A549 treated with RU486 at 1 μM for 4 hours (cell line): ENCODE measurements around the gene EDEM2. TPM values are rescaled to one million over a fixed set of nuclear protein-coding genes. Genes with fewer than 3 reads are reported as not detected.

Experiments used
- total RNA-seq: library from RNA; stranded (reverse); fragments of 200-300 nt; extraction: Qiagen RNA extraction; gene quantifications from 5 replicates; pipeline ENCODE4 v1.2.3, GENCODE V29; 2022; ENCODE audit warnings: low read depth

EDEM2 gene, protein sequence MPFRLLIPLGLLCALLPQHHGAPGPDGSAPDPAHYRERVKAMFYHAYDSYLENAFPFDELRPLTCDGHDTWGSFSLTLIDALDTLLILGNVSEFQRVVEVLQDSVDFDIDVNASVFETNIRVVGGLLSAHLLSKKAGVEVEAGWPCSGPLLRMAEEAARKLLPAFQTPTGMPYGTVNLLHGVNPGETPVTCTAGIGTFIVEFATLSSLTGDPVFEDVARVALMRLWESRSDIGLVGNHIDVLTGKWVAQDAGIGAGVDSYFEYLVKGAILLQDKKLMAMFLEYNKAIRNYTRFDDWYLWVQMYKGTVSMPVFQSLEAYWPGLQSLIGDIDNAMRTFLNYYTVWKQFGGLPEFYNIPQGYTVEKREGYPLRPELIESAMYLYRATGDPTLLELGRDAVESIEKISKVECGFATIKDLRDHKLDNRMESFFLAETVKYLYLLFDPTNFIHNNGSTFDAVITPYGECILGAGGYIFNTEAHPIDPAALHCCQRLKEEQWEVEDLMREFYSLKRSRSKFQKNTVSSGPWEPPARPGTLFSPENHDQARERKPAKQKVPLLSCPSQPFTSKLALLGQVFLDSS
- 43.3 to 54.9 TPM (median 47.3 TPM) in 5 replicates for total RNA-seq

DNA sequence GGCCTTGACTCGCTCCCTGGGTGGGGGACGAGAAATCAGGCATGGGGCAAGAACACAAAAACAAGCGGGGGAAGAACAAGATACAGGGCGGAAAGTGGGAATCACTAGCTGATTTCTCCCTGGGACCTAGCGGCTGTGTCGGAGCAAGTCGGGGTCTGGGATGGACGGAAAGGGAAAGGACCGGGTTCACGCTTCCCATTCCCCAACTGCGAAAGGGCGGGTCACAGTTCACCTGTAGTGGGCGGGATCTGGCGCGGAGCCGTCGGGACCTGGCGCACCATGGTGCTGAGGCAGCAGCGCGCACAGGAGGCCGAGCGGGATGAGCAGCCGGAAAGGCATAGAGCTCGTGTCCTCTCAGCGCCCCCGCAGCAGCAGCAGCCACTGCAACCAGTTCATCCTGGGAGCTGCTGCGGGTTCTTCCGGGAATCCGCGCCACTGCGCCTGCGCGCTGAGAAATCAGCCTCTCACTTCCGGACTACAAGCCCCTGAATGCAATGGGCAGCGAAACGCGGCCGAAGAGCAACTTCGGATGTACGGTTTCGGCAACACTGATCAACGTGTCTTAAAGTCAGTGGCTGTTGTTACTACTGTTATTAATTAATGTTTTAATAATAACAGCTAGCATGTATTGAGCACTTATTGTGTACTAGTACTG lies at the start of gene EDEM2:
EDEM2 (minus strand) TSS at position 417 of the 655 bp plus-strand sequence; CDS start at position 339, 78 bp downstream.

DNA sequence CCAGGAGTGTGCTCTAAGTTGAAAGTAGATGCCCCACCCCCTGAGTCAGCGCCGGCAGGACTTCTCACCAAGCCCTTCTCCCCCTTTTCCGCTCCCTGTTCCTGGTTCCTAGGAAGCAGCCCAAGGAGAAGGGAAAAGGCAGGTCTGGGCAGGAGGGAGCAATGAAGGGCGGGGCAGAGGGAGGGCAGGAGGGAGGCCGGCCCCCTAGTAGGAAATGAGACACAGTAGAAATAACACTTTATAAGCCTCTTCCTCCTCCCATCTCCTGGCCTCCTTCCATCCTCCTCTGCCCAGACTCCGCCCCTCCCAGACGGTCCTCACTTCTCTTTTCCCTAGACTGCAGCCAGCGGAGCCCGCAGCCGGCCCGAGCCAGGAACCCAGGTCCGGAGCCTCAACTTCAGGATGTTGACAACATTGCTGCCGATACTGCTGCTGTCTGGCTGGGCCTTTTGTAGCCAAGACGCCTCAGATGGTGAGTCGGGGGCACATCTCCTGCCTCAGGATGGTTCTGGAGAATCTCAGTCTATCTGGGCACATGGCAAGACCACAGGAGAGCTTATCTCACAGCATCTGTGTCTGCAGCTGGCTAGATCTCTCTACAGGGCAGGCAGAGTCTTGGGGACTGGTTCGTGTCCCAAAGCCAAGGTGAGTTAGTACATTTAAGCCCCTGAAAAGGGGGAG lies 24.8 kb upstream of the EDEM2 start, which contains the start of gene PROCR:
PROCR (plus strand) TSS at position 320 of the 681 bp plus-strand sequence; CDS start at position 403, 83 bp downstream.

DNA sequence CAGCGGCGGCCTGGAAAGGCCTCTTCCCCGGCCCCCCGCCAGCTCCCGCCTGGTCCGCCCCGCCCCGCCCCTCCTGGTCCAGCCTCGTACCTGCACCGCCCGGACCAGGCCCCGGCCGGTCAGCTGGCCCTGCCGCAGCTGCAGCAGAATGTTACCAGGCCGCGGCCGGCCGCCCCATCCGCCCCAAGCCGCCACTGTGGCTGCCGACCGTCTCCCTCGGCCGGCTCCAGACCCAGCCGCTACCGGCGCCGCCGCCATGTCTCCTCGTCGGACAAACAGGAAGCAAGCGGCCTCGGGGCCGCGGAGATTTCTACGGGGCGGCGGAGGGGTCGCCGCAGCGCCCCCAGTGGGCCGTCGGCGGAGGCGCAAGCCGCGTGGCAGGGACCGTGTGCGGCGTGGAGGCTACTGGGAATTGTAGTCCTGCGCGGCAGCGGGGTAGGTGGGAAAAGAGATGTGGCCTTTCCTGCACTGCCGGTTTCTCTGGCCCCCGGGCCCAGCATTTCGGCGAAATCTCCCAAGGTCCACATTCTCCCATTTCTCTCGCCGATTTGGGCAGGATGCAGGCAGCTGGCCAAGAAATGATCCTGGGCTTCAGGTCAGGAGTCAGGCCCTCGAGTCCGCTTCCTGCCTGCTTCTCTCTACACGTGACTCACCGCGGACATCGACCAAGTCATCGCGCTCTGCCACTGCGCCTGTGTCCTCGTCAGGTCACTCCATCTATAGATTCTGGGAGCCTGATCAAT lies 54.4 kb downstream of the EDEM2 start, which contains the start of gene TRPC4AP:
TRPC4AP (minus strand) TSS at position 284 of the 743 bp plus-strand sequence; CDS start at position 258, 26 bp downstream.

Other genes starting within 250 kb of the EDEM2 start
- gene GSS, start 191.5 kb downstream of the EDEM2 start, total RNA-seq = 51.3 to 63.7 TPM (median 56.5 TPM) in 5 replicates
- 0.03 to 0.04 TPM in 2 of 5 replicates, not detected in the others for gene MYH7B, start 191.5 kb downstream of the EDEM2 start, total RNA-seq
- 48.3 to 58.1 TPM (median 54.8 TPM) in 5 replicates for gene TRPC4AP, start 54.5 kb downstream of the EDEM2 start, total RNA-seq
- 92.1 to 131 TPM (median 130 TPM) in 5 replicates for gene PROCR, start 24.7 kb upstream of the EDEM2 start, total RNA-seq
- gene MMP24, start 79.4 kb upstream of the EDEM2 start, total RNA-seq = 15.4 to 20.7 TPM (median 20.1 TPM) in 5 replicates
- gene MMP24OS, start 130.8 kb upstream of the EDEM2 start, total RNA-seq = 52.3 to 87.0 TPM (median 83.4 TPM) in 5 replicates
- gene EIF6, start 137.4 kb upstream of the EDEM2 start, total RNA-seq = 343 to 441 TPM (median 381 TPM) in 5 replicates
- 0.05 to 0.13 TPM (median 0.09 TPM) in 4 of 5 replicates, not detected in the other for gene FAM83C, start 145.1 kb upstream of the EDEM2 start, total RNA-seq